ENCODE results near the gene SHFL. TPM values are rescaled to one million over a fixed set of nuclear protein-coding genes. Genes with fewer than 3 reads are reported as not detected.

The SHFL gene
- total and polyA plus RNA-seq, 2 of the 8 experiments (the other 6 are each of a cell fraction or from before 2014, with no cell fraction given) = 25.3 to 37.1 TPM

DNA sequence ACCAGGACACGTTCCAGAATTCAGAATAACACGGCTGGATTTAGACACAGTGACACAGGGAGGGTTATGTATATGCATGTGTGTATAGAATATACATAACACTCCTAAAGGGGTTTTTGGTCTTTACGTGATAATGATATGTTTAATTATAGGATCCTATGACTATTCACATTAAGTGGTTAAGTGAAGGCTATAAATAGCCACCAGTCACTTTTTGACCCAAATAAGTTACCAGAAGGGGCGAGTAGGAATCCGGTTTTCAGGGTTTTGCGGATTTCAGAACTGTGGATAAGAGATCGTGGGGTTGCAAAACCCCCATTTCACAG is 9.5 kb downstream of the SHFL start (continued):
- TF ChIP-seq SUZ12 (IDR thresholded peaks at IDR 0.05; ENCODE audit: low read length) = no peak
- no peak for TF ChIP-seq TBP (IDR thresholded peaks at IDR 0.05; ENCODE audit: low read depth, low read length)
- no peak for TF ChIP-seq BCL11A (IDR thresholded peaks at IDR 0.05; ENCODE audit: low read depth in 2 of 2, low read length in 2 of 2)
- TF ChIP-seq MAFK (IDR thresholded peaks at IDR 0.05; ENCODE audit: low read depth, low read length) = no peak
- TF ChIP-seq CTBP2 (IDR thresholded peaks at IDR 0.05; ENCODE audit: borderline replicate concordance, insufficient read depth, insufficient read length, low read length) = no peak
- no peak for TF ChIP-seq JUND (IDR thresholded peaks at IDR 0.05; ENCODE audit: low read length)
